Fibroblast of skin of abdomen (primary cell): ENCODE results near the gene SPATC1L.
"Not testable (repeated sequence)": the region's sequence is repeated elsewhere in the genome, so short reads cannot be mapped to it uniquely, and the experiment has no call there.

Experiments
- DNase-seq: peaks from one replicate; pipeline ENCODE4 v3.0.0-alpha.2; 2013

The SPATC1L gene

DNA sequence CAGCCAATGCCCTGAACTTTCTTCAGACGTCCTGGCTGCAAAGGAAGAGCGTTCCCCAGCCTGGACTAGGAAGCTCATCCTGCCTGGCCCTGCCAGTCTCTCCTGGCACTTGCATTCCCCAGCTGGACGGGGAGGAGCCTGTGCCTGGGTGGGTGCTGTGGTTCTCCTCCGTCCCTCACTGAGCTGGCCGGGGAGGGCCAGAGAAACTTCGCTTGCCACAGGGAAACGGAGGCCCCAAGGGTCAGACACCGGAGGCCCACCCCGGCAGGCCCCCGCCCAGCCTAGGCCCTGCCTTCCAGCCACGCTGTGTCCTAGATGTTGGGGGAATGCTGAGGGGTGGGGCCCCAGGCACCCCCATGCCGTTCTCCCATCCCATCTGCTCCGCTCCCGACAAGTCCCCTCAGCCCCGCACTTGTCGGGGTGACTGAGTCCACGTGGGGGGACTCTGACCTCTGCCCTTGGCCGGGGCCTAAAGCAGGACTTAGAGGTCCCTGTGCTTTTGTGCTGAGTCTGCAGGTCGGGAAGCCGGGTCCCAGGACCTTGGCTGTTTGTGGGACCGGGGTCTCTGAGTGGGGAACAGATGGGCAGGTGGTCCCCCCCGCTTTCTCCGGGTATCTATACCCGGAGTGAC lies 33.7 kb downstream of the SPATC1L start:
- DNase-seq: no peak

DNA sequence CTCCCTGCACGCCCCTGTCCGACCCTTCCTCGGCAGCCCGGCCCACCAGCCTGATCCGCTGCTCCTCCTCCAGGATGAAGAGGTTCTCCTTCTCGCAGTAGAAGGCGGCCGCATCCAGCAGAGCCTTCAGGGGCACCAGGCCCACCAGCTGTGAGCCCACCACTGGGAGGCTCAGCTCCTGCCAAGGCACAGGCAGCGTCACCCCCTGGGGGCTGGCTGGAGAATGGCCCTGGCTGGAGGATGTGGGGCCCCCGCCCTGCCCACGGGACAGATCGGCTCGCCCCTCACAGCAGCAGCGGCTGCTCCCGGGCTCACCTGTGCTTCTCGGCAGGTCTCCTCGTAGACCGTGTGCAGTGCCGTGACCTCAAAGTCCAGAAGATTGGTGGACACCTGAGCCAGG lies 34.2 kb downstream of the SPATC1L start:
- DNase-seq: no peak

DNA sequence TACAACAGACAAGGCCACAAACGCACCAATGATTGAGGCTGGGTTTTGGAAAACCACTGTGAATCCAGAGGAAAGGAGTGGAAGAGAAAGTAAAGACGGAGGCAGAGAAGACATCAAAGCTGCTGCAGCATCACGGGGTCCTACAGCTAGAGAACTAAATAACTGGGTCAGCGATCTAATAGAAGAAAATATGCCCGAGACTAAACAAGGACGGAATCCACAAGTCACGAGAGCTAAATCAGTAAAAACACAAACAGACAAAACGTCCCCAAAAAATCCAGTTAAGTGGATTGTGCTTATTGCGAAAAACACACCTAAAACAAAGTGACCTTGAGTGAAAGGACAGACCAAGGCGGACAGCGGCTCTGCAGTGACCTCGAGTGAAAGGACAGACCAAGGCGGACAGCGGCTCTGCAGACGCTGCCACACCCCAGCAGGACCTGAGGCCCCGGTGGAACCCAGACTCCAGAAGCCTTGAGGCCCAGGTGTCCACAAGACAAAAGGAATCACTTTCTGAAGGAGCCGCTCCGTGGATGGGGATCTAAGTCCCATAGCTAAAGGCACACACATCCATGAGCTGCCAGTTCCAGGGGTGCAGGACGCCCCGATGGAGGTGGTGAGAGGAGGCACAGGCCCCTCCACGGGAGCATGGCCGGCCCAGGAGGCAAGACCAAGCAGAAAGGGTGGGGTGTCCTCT lies 34.9 kb downstream of the SPATC1L start:
- no peak for DNase-seq

DNA sequence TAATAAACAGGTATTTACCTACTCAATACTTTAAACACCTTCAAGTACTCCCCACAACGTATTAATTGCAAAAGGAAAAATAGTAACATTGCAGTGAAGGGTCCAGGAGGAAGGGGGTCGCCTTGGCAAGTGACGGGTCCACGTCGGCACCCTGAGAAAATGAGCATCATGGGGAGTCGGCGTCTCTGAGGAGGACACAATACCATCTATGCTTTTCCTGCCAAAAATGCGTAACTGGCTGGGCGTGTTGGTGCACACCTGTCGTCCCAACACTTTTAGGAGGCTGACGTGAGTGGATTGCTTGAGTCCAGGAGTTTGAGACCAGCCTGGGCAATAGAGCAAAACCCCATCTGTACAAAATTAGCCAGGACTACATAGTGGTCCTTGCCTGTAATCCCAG lies 36.2 kb downstream of the SPATC1L start:
- DNase-seq: no peak

DNA sequence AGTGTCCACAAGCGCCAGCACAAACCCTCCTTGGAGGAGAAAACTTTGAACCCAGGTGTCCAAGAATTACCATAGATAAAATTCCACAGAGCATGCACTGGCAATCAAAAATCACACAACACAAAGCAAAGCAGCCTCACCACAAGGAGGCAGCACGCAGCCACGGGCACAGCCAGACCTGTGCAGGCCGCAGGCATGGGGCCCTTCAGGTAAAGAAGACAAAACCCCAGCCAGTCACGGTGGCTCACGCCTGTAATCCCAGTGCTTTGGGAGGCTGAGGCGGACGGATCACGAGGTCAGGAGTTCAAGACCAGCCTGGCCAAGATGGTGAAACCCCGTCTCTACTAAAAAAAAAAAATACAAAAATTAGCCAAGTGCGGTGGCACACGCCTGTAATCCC lies 36.8 kb downstream of the SPATC1L start:
- DNase-seq: not testable (repeated sequence)

DNA sequence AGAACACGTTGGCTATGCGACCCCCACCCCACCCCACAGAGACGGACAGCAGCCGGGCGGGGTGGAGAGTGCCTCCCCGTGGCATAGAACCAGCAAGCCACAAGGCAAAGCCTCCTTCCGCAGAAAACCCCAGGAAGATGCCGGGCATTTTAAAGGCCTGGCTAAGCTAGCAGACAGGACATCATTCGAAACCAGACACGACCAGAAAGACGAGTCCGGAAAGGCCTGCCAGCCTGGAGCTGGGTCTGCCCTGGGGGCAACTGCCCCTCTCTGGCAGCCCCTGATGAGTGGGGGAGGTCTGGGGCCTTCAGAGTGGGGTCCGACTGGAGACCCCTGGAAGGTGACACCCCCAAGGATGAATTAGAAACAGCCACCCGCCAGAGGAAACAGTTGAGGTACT lies 37.4 kb downstream of the SPATC1L start:
- DNase-seq: no peak

DNA sequence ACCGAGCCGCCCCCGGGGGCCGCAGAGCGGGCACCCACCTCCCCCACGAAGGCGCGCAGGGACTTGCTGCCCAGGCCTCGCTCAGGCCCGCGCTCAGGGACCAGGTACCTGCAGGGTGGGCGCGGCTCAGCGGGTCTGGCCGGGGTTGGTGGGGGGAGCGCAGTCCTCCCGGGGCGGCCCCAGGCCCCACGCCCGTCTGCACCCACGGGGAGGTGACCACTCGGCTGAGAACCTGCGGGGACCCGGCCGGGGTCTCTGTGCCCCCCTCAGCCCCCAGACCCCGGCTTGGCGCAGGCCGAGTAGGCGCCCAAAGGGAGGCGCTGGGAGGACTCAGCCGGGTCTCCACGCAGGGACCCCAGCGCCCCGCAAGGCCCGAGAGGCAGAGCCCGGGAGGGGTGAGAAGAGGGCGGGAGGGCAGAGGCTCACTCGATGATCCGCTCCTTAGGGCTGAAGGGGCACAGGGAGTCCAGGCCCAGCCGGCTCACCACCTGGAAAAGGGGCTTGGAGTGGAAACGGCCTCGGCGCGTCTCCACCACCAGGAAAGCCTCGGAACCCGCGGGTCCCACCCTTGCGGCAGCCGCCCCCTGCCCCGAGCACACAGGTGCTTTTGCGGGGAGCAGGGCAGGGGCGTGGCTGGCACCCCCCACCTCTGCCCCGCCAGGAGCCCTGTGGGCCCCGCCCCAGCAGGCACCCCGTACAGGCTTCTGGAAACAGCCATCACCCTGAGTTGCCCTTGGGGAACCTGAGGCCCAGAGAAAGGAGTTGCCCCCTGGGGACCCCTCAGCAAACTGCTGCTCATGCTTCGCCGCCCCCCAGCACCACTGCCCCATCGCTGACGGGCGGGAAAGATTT lies 38.2 kb downstream of the SPATC1L start:
- no peak for DNase-seq

DNA sequence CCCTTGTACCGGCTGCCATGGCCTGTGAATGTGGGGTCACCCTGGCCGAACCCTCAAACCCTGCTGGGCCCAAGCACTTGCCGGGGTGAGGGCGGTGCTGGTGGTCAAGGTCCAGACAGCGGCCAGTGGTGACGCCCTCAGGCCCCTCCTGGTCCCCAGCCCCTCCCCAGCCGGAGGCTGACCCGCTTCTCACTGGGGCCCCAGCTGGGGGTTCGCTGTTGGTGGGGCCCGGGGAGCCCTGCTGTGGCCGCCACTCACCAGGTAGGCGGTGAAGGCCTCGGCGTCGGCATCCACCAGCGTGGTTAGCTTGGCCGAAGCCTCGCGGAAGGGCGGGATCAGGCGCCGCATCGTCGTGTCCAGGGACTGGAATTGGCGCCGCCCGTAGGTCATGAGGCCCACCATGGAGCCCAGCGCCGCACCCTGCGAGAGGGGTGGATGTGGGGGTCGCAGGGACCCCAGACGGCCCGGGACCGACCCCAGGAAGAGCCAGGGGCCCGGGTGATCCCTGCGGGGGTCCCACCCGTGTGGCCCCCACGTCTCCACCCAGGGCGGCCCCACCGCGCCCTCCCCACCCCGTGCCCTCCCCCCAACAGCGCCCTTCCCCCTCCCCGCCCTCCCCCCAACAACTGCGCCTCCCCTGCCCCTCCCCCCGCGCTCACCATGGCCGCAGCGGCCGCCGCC lies 39.0 kb downstream of the SPATC1L start:
- DNase-seq: no peak

DNA sequence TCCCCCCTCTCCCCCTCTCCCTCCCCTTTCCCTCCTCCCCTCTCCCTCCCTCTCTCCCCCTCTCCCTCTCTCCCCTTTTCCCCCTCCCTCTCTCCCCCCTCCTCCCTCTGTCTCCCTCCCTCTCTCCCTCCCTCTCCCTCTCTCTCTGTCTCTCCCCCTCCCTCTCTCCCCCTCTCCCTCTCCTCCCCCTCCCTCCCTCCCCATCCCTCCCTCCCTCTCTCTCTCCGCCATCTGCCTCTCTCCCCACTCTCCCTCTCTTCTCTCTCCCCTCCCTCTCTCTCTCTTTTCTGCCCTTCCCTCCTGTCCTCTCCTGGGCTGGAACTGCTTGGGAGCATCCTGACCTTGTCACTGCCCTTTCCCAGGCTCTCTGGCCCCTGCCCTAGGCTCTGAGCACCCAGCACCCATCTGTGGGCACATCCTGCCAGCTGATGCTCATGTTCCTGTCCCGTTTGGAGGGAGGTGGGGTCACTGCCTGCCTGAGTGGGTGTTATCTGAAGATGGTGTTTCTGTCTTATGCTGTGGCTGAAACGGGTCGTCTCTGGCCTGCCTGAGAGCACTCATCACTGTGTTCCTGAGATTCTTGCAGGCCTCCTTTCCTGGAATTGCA lies 39.7 kb downstream of the SPATC1L start:
- no peak for DNase-seq

DNA sequence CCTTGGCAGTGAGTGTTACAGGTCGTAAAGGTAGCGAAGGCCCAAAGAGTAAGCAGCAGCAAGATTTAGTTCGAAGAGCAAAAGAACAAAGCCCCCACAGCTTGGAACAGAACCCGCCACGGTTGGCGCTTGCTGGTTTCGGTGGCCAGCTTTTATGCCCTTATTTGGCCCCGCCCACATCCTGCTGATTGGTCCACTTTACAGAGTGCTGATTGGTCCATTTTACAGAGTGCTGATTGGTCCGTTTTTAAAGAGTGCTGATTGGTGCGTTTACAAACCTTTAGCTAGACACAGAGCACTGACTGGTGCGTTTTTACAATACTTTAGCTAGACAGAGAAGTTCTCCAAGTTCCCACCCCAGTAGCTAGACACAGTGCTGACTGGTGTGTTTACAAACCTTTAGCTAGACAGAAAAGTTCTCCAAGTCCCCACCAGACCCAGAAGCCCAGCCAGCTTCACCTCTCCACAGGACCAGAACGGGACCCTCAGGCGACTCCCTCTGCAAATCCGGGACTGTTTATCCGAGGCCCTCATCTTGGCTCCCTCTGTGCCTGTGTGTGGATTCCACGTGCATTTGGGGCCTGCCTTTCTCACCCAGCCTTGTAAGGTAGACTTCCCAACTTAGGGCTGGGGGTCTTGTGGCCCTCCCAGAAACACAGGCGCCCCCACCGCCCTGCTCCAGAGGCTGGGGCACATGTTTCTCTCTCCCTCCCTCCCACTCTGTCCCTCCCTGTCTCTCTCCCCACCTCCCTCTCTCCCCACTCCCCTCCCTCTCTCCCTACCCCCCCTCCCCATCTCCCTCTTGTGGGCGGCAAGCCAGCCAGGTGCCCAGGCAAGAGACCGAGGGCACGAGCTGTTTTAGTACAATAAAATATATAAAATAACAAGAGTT lies 41.4 kb downstream of the SPATC1L start:
- DNase-seq: no peak

DNA sequence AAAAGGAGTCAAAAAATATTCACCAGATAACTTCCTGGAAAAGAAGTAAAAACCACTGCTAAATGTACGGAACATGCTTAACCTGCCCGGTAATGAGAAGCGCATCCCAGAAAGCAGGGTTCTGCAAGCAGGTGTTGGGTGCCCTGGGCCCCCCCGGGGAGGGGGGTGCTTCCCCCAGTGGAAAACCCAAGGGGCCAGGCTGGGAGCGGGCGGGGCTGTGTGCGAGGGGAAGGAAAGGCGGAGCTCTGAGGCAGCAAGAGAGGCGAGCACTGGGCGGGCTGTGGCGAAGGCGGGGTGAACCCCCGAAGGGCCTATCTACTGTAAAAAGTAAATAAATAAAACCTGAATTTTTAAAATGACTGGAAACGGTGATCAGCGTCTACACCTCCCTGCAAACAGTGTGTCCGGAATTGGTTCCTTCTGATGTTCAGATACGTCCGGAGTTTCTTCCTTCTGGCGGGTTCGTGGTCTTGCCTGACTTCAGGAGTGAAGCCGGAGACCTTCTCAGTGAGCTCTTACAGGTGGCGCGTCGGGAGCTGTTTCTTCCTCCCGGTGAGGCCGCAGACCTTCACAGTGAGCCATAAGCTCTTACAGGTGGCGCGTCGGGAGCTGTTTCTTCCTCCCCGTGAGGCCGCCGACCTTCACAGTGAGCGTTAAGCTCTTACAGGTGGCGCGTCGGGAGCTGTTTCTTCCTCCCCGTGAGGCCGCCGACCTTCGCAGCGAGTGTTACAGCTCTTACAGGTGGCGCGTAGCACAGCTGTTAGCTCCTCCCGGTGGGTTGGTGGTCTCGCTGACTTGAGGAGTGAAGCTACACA lies 42.3 kb downstream of the SPATC1L start:
- DNase-seq: no peak

DNA sequence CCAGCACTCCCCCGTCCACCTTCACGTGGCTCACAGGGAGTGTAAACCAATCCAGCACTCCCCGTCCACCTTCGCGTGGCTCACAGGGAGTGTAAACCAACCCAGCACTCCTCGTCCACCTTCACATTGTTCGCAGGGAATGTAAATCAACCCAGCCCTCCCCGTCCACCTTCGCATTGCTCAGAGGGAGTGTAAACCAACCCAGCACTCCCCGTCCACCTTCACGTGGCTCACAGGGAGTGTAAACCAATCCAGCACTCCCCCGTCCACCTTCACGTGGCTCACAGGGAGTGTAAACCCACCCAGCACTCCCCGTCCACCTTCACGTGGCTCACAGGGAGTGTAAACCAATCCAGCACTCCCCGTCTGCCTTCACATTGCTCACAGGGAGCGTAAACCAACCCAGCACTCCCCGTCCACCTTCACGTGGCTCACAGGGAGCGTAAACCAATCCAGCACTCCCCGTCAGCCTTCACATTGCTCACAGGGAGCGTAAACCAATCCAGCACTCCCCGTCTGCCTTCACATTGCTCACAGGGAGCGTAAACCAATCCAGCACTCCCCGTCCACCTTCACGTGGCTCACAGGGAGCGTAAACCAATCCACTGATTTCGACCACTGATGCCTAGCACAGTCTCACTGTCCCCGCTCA lies 43.8 kb downstream of the SPATC1L start:
- DNase-seq: not testable (repeated sequence)

DNA sequence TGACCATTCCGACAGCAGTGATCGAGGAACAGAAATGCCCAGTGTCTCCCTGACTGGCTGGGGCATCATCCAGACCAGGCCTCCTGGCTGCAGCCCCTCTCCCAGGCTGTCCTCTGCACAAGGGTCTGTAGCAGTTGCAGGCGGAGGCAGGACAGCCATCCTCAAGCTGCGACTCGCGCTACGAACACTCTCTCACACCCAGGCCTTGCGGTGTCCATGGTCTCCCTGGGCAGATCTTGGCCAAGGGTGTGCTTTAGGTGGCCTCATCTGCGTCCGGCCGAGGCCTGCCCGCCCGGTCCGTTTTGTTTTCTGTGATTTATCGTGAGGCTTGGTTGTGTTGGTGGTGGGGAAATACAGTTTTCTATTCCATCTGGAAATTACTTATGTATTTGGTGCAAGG lies 44.6 kb downstream of the SPATC1L start:
- DNase-seq: no peak

DNA sequence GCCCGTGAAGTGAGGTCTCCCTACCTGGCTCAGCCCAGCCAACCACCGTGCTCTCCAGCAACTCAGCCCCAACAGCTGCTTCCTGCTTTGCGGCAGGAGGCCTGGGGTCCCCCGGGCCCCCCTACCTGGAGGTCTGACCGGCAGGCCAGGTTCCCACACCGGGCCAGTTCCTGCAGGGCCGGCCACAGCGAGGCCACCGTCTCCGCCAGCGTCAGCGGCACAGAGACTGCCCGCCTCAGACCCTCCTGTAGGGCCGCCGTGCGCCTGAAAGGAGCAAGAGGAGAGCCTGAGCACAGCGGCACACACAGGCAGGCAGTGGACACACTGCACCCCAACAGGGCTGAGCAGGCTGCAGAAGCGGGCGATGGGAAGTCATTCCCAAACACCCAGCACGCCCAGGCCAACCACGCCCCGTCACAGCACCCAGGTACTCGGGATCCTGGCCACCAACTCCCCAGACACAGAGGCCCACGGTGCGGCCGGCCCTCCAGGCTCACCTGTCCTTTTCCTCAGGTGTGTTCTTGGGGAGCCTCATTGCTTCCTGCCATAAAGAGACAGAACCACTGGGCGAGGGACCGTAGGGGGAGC lies 45.8 kb downstream of the SPATC1L start:
- DNase-seq: no peak

DNA sequence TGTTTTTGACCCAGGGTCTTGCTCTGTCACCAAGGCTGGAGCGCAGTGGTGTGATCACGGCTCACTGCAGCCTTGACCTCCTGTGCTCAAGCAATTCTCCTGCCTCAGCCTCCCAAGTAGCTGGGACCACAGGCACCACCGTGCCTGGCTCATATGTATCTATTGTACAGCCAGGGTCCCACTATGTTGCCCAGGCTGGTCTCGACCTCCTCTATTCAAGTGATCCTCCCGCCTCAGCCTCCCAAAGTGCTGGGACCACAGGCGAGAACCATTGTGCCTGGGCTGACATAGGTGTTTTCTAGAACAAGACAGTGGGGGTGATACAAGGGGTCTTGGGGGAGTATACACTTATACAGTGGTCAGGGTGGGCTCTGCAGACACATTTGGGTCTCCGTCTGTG lies 46.4 kb downstream of the SPATC1L start:
- DNase-seq: no peak

DNA sequence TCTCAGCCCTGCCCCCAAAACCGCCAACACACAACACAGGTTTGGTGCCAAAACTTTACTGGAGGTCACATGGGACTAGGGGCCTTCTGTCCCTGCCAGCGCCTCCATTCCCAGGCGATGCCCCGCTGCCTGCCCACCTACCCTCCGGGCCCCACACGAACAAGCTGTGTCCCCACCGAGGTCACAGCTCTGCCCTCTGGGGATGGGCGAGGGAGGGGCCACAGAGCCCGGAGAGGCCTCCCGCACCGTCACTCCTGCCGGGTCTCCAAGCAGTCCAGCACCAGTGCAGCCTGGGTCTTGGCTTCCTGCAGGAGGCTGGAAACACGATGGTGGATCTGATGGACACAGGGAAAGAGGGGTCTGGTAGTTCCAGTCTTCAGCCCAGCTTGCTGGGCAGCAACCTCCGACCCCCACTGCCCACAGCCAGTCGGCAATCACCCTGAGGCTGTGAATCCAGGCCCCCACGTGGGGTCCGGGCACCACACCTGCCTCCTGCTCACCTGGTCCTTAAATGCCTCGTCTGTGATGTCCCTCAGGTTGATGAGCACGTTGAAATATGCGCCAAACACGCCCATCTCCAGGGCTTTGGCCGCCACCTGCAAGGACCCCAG lies 47.4 kb downstream of the SPATC1L start:
- DNase-seq: no peak

DNA sequence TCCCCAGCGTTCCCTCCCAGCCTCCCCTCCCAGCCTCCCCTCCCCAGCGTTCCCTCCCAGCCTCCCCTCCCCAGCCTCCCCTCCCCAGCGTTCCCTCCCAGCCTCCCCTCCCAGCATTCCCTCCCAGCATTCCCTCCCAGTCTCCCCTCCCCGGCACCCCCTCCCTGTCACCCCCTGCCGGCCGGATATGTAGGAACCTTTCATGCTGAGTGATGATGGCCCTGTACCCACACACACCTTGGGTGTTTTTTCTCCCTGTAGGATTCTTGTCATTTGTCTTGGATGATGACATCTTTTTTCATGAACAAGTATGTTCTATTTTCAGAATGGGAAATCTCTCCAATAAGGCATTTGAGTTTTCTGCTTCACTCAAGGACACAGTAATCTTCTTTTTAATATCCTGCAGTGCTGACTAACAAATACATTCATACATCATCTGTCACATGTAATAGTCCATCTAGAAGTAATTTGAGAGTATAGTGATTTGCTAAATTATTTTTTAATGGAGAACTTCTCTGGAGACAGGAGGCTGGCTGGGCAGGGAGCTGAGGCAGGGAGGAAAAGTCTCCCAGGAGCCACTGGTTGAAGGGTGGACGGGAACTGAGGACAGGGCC lies 48.4 kb downstream of the SPATC1L start:
- peak; percentile 33 for DNase-seq

DNA sequence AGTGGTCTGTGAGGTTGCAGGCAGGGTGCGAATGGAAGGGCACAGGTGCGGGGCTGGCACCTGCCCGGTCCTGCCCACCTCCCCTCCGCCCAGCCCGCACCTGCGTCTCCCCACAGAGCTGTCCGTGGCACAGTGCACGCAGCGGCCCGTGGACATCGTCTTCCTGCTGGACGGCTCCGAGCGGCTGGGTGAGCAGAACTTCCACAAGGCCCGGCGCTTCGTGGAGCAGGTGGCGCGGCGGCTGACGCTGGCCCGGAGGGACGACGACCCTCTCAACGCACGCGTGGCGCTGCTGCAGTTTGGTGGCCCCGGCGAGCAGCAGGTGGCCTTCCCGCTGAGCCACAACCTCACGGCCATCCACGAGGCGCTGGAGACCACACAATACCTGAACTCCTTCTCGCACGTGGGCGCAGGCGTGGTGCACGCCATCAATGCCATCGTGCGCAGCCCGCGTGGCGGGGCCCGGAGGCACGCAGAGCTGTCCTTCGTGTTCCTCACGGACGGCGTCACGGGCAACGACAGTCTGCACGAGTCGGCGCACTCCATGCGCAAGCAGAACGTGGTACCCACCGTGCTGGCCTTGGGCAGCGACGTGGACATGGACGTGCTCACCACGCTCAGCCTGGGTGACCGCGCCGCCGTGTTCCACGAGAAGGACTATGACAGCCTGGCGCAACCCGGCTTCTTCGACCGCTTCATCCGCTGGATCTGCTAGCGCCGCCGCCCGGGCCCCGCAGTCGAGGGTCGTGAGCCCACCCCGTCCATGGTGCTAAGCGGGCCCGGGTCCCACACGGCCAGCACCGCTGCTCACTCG lies 52.2 kb downstream of the SPATC1L start:
- no peak for DNase-seq
